HAP-1 (cell line): Measurements from ENCODE around the gene KCNQ2.
A peak's percentile ranks its signal among the peaks of the same experiment; 100 is the strongest.

Source experiments
- DNase-seq, 2 experiments: peaks; one replicate each; pipeline ENCODE4 v3.0.0-alpha.2; 2016 to 2020; ENCODE audit warnings: low spot score in 2 of 2
- H3K27me3 ChIP-seq: fragments of 250-450 bp; sonication (Bioruptor Pico); 2 replicates; pipeline ENCODE4 v1.5.1; 2020; ENCODE audit warnings: low read depth, mild to moderate bottlenecking, moderate library complexity
- H3K36me3 ChIP-seq: fragments of 250-450 bp; sonication (Bioruptor Pico); replicated peaks from 2 replicates; pipeline ENCODE4 v1.5.1; 2020; ENCODE audit warnings: mild to moderate bottlenecking
- H3K4me1 ChIP-seq: fragments of 250-450 bp; sonication (Bioruptor Pico); 2 replicates; pipeline ENCODE4 v1.5.1; 2020; ENCODE audit warnings: mild to moderate bottlenecking
- H3K4me3 ChIP-seq: fragments of 250-450 bp; sonication (Bioruptor Pico); 2 replicates; pipeline ENCODE4 v1.5.1; 2020; ENCODE audit warnings: mild to moderate bottlenecking, moderate library complexity
- H3K9me3 ChIP-seq: fragments of 250-450 bp; sonication (Bioruptor Pico); 2 replicates; pipeline ENCODE4 v1.5.1; 2020; ENCODE audit warnings: mild to moderate bottlenecking, moderate library complexity
- in situ Hi-C: fragments of 300-500 bp; cut with MboI; formaldehyde crosslinking; loops from 3 replicates; pipeline ENCODE4 v1.14.3; 2020; ENCODE audit warnings: low sequenced_read_pairs, inconsistent platforms, mixed read lengths

The KCNQ2 gene

GRCh38 chr20:63467294-63468083 lies 5.0 kb downstream of the KCNQ2 start:
- in situ Hi-C loops, result no loop called here
- Histone ChIP-seq H3K27me3 (no peaks in the 10 kb centered on the region), H3K4me1 (no peaks in the 10 kb centered on the region; the same call in 1 of the 2 replicates), H3K9me3 (no peaks in the 10 kb centered on the region), H3K36me3 (no peaks in the 10 kb centered on the region), H3K4me3 (no peak overlapping the region)
- no peak for DNase-seq

GRCh38 chr20:63466861-63467260 lies 5.6 kb downstream of the KCNQ2 start:
- no peaks in the 10 kb centered on the region for H3K9me3 ChIP-seq
- in situ Hi-C loops, result no loop called here
- DNase-seq, result no peak
- H3K27me3 ChIP-seq, result no peaks in the 10 kb centered on the region
- no peaks in the 10 kb centered on the region for H3K36me3 ChIP-seq
- H3K4me3 ChIP-seq, result no peak overlapping the region
- no peaks in the 10 kb centered on the region; the same call in 1 of the 2 replicates for H3K4me1 ChIP-seq

GRCh38 chr20:63466250-63466825 lies 6.1 kb downstream of the KCNQ2 start:
- H3K27me3 ChIP-seq, result no peaks in the 10 kb centered on the region
- H3K36me3 ChIP-seq, result no peaks in the 10 kb centered on the region
- in situ Hi-C loops, result no loop called here
- no peak overlapping the region for H3K4me3 ChIP-seq
- H3K9me3 ChIP-seq, result no peaks in the 10 kb centered on the region
- DNase-seq, result no peak
- H3K4me1 ChIP-seq, result no peaks in the 10 kb centered on the region; the same call in 1 of the 2 replicates

GRCh38 chr20:63465380-63466249 lies 6.8 kb downstream of the KCNQ2 start:
- Histone ChIP-seq H3K36me3 (no peaks in the 10 kb centered on the region), H3K4me1 (no peaks in the 10 kb centered on the region; the same call in 1 of the 2 replicates), H3K4me3 (no peak overlapping the region), H3K9me3 (no peaks in the 10 kb centered on the region), H3K27me3 (no peaks in the 10 kb centered on the region)
- no peak for DNase-seq
- in situ Hi-C loops, result no loop called here

- DNase-seq, result no peak
- Histone ChIP-seq H3K9me3 (no peaks in the 10 kb centered on the region), H3K27me3 (no peaks in the 10 kb centered on the region), H3K4me1 (no peaks in the 10 kb centered on the region), H3K4me3 (no peak overlapping the region), H3K36me3 (no peaks in the 10 kb centered on the region)
- in situ Hi-C loops, result no loop called here
Measured at GRCh38 chr20:63464289-63464635, 8.2 kb downstream of the KCNQ2 start.

GRCh38 chr20:63463400-63464288 lies 8.8 kb downstream of the KCNQ2 start:
- in situ Hi-C loops, result no loop called here
- Histone ChIP-seq H3K27me3 (no peaks in the 10 kb centered on the region), H3K9me3 (no peaks in the 10 kb centered on the region), H3K36me3 (no peaks in the 10 kb centered on the region), H3K4me3 (no peak overlapping the region), H3K4me1 (no peaks in the 10 kb centered on the region)
- no peak for DNase-seq

- Histone ChIP-seq H3K4me1 (no peaks in the 10 kb centered on the region), H3K36me3 (no peaks in the 10 kb centered on the region), H3K4me3 (no peak overlapping the region), H3K27me3 (no peaks in the 10 kb centered on the region), H3K9me3 (no peaks in the 10 kb centered on the region)
- no peak for DNase-seq
- in situ Hi-C loops, result no loop called here
Measured at GRCh38 chr20:63462244-63462643, 10.2 kb downstream of the KCNQ2 start.

GRCh38 chr20:63461104-63461763 lies 11.2 kb downstream of the KCNQ2 start:
- no peak overlapping the region for H3K4me3 ChIP-seq
- DNase-seq, result peak in 1 of 2 experiments; percentile 64
- H3K4me1 ChIP-seq, result no peaks in the 10 kb centered on the region
- in situ Hi-C loops, result no loop called here
- no peaks in the 10 kb centered on the region for H3K27me3 ChIP-seq
- no peaks in the 10 kb centered on the region for H3K9me3 ChIP-seq
- no peaks in the 10 kb centered on the region for H3K36me3 ChIP-seq

- DNase-seq, result no peak
- in situ Hi-C loops, result no loop called here
- Histone ChIP-seq H3K36me3 (no peaks in the 10 kb centered on the region), H3K4me3 (no peak overlapping the region), H3K9me3 (no peaks in the 10 kb centered on the region), H3K4me1 (peaks cover 3% of the 10 kb centered on the region; the same call in 1 of the 2 replicates), H3K27me3 (no peaks in the 10 kb centered on the region)
Measured at GRCh38 chr20:63459070-63459380, 13.4 kb downstream of the KCNQ2 start.

GRCh38 chr20:63458170-63459069 lies 14.0 kb downstream of the KCNQ2 start:
- no peak for DNase-seq
- no peaks in the 10 kb centered on the region for H3K27me3 ChIP-seq
- in situ Hi-C loops, result no loop called here
- peaks cover 3% of the 10 kb centered on the region; the same call in 1 of the 2 replicates for H3K4me1 ChIP-seq
- H3K4me3 ChIP-seq, result no peak overlapping the region
- H3K36me3 ChIP-seq, result no peaks in the 10 kb centered on the region
- H3K9me3 ChIP-seq, result no peaks in the 10 kb centered on the region

- Histone ChIP-seq H3K4me1 (peaks cover 3% of the 10 kb centered on the region; the same call in 1 of the 2 replicates), H3K27me3 (no peaks in the 10 kb centered on the region), H3K36me3 (no peaks in the 10 kb centered on the region), H3K4me3 (no peak overlapping the region), H3K9me3 (no peaks in the 10 kb centered on the region)
- in situ Hi-C loops, result no loop called here
- no peak for DNase-seq
Measured at GRCh38 chr20:63457737-63458136, 14.7 kb downstream of the KCNQ2 start.
